ENCODE measurements around the gene SLC7A9.
"Not testable (repeated sequence)": the region's sequence is repeated elsewhere in the genome, so short reads cannot be mapped to it uniquely, and the experiment has no call there.

Gene SLC7A9

DNA sequence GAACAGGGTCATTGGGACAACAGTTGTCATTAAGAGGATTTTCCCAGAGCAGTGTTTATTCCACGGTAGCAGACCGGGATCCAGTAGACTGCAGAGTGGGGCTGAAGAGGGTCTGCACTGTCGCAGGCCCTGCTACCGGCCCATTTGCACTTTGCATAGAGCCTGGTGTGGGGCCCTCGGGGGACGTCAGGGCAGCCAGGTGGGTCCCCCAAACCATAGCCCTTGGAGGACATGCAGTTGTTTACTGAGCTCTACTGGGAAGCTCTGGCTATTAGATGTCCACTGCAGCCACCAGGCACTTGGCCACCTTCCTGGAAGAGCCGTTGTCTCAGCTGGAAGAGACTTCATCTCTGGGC, 45.8 kb downstream of the SLC7A9 start:
- no peak for DNase-seq

DNA sequence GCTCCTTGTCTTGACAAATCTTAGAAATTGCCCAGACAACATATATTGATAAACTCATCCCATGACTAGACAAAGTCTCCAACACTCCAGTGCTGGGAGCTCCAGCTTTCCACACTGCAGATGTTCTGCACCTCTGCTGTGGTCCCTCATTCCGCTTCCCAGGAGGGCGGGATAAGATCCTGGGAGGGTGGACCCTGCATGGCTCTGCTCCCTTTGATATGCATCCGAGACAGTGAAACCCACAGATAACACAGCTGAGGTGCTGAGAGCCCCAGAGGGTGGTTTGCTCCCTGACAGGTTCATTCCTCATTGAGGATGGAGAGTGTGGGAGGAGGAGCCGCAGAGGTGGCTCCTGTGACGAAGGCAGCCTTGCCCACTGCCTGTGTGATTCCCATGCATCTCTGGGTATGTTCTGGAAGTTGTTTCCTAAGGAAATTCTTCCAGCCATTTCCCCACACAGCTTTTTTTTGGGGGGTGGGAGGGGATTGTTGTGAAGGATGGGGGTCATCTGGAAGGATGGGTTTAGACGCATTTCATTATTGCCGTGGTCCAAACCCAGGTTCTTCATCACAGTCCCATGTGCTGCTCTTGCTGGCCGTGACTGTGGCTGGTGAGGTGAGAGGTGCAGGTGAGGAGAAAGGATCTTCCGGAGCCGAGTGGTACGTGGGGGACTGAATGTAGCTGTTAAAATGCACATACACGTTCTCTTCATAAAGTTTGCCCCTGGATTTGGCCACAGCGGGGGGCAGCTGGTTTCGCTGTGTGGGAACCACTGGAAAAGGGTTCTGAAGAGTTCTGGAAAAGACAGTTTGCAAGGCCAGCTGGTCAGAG, 46.4 kb downstream of the SLC7A9 start:
- no peak for DNase-seq

GRCh38 chr19:32819419-32820400, 49.9 kb downstream of the SLC7A9 start:
- DNase-seq, result no peak

GRCh38 chr19:32818536-32818935, 51.0 kb downstream of the SLC7A9 start:
- no peak for DNase-seq

DNA sequence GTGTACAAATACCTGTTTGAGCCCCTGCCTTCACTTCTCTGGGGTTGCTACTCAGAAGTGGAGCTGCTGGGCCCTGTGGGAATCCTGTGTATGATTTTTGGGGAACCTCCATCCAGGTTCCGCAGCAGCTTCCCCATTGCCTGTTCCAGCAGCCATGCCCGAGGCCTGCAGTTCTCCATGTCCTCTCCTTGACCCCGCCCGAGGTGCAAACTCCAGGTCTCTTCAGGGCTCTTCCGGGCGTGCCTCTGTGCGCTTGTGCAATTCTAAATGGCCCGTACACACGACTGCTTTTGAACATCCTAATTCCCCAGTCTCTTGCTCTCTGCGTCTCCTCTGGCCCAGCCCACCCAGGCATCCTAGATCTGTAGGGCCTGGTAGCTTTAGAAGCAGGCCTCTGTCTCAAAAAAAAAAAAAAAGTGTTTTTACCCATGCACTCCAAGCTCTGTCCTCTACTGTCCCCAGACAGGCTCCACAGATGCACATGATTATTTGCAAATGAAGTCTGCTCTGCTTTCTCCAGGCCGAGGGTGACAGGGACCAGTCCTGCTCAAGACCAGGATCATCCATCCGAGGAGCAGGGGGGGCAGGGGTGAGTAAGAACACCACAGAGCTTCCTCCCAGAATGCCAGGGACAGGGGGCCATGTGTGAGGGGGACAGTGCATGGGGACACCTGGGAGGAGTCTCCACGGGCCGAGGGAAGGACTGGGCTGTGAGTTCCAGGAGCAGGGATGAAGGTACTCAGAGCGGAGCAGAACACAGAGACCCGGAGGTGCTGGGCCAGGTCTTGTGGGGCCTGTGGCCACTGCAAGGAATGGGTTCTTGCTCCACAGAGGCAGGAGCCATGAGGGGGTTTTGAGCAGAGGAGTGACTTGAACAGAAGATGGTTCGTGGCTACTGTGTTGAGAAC, 51.7 kb downstream of the SLC7A9 start:
- no peak for DNase-seq

GRCh38 chr19:32816555-32817099, 52.9 kb downstream of the SLC7A9 start:
- DNase-seq, result no peak

DNA sequence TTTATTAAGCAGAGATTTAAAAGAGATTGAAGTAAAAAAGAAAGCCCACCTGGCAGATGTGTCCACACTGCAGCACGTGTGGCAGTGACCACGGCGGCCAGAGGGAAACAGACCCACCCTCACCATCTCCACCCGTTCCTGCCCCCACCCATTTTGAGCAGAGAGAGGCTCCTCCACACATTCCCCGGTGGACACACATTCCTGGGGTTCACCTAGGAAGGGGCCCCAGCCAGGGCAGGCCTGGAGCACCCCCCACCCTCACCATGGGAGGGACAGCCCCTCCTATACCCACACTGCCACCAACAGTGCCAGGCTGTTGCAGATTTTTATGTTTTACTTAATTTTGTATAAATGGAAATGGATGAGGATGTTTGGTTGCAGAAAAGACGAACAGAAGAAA, 54.9 kb downstream of the SLC7A9 start:
- DNase-seq, result no peak

DNA sequence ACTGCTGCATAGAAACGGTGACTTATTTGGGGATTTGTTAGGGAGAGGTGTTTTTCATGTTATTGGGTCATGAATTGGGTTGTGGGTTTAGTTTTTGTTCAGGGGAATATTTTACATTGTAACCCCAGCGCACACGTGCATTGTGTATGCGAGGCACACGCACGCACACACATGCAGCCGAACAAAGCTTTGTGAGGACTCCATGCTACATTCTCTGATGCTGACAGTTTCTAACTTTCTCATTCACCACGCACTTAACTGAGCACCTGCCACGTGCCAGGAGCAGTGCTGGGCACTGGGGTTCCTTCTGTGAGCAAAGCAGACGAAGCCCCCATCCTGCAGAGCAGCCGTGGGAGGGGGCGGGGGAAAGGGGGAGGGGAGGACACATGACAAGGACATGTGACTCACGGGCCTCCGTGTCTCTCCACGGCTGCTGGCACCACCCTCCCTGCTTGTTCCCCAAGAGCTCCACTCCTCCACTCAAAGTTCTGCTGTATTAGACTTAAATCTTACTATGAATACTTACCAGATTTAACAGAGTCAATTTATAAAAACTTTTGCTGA, 55.6 kb downstream of the SLC7A9 start:
- no peak for DNase-seq

DNA sequence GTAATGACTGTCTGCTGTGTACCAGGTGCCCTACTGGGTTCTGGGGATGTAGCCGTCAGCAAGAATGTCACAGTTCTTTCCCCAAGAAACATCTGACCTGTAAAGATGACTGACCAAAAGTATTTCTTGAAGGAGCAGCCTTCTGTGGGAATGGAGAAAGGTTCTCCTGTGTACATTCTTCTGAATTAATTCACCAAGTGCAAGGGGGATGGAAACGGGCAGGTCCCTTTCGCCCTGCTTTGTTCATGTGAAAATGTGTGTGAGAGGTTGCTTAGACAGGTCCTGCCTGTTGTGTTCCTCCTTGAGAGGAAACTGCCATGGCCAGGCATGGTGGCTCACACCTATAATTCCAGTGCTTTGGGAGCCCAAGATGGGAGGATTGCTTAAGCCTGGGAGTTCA, 57.0 kb downstream of the SLC7A9 start:
- no peak for DNase-seq

DNA sequence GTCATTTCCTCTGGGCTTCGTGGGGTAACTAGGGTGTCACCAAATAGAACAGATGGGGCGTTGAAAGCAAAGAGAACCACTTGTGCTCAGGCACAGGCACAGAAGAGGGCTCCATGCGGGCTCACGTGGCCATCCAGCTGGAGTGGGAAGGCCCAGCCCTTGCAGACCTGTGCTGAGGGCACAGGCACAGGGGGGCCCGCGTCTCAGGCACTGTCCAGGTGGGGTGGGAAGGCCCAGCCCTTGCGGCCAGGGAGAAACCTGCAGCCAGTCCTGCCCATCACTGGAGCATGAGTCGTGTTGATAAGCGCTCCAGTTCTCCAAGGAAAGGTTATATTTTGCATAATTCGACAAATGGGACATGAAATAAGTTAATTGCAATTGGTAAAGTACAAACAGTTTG, 57.5 kb downstream of the SLC7A9 start:
- DNase-seq, result no peak

DNA sequence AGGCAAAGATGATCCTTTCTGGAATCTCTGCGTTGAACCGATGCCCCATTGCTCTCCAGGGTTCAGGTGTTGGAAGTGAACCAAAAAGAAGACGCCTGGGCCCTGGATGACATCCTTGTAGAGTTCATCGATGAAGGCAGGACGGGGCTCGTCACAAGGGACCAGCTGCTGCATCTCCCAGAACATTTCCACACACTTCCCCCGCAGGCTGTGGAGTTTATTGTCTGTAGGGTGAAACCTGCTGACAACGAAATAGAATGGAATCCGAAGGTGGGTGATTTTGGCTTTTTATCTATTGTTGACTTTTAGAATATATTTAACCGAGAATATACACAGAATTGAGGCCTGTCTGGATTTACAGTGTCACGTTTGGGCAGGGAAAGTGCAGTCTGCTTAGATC, 58.4 kb downstream of the SLC7A9 start:
- DNase-seq, result no peak

GRCh38 chr19:32810452-32810851, 59.1 kb downstream of the SLC7A9 start:
- no peak for DNase-seq

GRCh38 chr19:32809754-32810153, 59.8 kb downstream of the SLC7A9 start:
- DNase-seq, result no peak

DNA sequence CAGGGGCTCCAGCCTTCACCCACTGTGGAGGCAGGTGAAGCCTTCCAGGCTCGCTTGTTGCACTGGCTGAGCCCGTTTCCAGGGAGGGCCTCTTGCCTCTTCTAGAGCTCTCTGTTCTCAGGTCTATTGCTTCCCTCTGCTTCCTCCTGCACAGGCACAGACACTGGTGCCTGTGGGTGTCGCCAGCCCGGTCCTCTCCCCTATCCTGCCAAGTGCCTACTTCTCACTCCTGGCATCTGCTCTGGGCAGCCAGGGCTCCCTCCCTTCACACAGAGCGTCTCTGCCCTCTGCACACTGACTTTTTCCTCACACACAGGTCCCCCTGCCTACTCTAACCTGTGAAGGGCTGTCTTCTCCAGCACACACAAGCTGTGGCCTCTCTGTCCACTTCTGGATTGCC, 60.3 kb downstream of the SLC7A9 start:
- no peak for DNase-seq

DNA sequence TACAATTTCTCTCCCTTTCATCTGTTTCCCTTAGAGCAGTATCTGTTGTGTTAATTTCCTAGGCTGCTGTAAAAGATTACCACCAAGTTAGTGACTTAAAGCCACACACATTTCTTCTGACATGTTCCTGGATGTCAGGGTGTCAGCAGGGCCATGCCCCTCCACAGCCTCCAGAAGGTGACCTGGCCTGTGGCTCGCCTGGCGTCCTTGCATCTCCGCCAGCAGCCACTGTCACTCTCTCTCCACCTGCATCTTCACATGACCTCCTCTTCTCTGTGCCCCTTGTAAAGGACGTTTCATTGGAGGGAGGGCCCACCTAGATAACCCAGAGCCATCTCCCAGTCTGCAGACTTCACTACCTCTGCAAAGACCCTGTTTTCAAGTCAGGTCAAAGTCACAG, 61.3 kb downstream of the SLC7A9 start:
- DNase-seq, result no peak

DNA sequence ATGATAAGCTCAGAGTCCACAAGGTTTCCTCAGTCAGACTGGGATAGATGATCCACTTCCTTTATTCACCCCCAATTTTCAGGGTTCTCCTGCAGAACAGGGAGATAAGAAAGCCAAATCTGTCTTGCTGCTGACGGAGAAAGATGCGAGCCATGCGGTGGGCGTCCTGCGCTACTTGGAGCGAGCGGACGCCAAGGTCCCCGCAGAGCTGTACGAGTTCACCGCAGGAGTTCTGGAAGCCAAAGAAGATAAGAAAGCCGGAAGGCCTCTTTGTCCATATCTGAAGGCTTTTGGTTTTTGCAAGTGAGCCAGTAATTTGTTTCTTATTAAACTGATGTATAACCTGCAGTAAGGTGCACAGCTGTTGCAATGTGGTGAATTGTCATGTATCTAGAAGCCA, 66.7 kb downstream of the SLC7A9 start:
- DNase-seq, result no peak

DNA sequence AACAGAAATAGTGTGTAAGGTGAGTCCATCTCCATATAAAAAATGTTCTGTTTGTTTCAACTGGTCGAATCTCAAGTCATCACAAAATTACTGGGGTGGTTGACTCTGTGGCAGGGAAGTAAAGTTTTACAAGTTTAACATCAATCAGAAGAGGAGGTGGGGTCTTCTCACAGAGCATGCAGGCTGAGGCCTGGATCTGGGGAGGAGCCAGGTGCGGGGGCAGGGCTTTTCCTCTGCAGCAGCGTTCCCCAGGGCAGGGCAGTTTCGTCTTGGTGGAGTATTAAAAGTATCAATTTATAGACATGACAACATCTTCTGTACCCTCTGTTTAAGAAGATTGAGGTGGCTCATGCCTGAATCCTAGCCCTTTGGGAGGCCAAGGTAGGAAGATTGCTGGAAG, 68.8 kb downstream of the SLC7A9 start:
- DNase-seq, result no peak

- no peak for DNase-seq
Observed at GRCh38 chr19:32800191-32800590, 69.4 kb downstream of the SLC7A9 start.

DNA sequence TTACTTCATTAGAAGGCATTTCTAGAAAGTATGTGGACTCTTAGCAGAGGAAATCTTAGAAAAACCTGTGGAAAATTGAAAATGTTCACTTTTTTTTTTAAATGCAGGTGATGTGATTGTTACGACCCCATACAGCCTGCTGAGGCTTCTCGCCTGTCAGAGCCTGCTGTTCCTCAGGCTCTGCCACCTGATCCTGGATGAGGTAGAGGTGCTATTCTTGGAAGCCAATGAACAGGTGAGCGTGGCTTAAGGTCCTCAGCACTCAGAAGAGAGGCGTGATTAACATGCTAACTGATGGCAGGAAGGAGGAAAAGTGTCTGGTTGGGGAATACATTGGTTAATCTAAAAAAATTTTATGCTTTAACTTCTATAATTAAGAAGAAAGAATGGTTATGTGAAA, 71.4 kb downstream of the SLC7A9 start:
- no peak for DNase-seq

GRCh38 chr19:32789429-32789828, 80.1 kb downstream of the SLC7A9 start:
- no peak for DNase-seq

DNA sequence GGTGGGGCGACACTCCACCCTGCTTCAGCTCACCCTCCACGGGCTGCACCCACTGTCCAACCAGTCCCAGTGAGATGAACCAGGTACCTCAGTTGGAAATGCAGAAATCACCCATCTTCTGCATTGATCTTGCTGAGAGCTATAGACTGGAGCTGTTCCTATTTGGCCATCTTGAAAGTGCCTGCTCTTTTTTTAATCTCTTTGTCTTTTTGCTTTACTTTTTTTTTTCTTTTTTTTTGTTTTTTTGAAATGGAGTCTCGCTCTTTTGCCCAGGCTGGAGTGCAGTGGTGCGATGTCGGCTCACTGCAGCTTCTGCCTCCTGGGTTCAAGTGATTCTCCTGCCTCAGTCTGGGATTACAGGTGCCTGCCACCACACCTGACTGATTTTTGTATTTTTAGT, 81.7 kb downstream of the SLC7A9 start:
- not testable (repeated sequence) for DNase-seq

DNA sequence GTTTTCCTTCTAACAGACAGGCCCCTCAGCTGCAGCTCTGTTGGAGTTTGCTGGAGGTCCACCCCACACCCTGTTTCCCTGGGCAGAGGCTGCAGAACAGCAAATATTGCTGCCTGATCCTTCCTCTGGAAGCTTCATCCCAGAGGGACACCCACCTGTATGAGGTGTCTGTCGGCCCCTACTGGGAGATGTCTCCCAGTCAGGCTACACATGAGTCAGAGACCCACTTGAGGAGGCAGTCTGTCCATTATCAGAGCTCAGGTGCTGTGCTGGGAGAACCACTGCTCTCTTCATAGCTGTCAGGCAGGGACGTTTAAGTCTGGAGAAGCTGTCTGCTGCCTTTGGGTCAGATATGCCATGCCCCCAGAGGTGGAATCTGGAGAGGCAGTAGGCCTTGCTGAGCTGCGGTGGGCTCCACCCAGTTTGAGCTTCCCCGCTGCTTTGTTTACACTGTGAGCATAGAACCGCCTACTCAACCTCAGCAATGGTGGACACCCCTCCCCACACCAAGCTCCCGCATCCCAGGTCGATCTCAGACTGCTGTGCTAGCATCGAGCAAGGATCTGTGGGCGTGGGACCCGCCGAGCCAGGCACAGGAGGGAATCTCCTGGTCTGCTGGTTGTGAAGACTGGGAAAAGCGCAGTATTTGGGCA, 82.3 kb downstream of the SLC7A9 start:
- not testable (repeated sequence) for DNase-seq
